Umbilical cord (tissue), 2 donors: ENCODE results near the gene C3orf70. TPM values are rescaled to one million over a fixed set of nuclear protein-coding genes. Genes with fewer than 3 reads are reported as not detected.
A peak's percentile ranks its signal among the peaks of the same experiment; 100 is the strongest.

Experiments used
- DNase-seq: peaks from one replicate; pipeline ENCODE4 v3.0.0-alpha.2; 2015; ENCODE audit warnings: low spot score
- total RNA-seq: library from RNA; depleted of rRNA; stranded (reverse); fragments of >200 nt; gene quantifications from one replicate; pipeline ENCODE4 v1.2.3, GENCODE V29; 2014; ENCODE audit warnings: low replicate concordance; ENCODE audit not compliant: insufficient read depth

C3orf70 gene
- total RNA-seq, 1 donor from 2014 or later = 38.5 TPM

DNA sequence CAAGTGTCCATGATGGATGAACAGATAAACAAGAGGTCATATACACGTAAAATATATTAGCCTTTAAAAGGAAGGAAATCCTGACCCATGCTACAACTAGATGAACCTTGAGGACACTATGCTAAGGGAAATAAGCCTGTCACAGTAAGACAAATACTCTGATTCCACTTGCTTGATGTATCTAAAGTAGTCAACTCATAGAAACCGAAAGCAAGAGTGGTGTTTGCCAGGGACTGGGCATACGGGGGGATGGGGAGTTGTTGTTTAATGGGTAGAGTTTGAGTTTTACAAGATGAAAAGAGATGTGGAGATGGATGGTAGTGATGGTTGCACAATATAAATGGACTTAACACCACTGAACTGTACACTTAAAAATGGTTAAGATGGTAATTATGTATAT is 65.4 kb downstream of the C3orf70 start:
- no peak for DNase-seq

DNA sequence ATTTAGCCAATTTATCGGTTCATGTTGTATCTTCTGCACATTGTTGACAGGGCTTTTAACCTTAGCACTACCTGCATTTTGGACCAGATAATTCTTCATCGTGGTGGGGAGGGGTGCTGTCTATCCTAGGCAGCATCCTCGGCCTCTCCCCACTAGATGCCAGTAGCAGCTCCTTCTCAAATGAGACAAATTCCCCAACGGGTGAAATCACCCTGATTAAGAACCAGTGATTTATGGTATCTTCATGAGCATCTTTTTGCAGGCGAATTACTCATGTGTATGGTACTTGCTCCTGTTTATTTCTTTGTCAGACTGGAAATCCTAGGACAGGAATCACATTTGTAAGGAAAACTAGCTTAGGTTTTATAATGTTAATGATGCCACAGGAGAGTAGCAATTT is 68.0 kb downstream of the C3orf70 start:
- peak; percentile 56 for DNase-seq

DNA sequence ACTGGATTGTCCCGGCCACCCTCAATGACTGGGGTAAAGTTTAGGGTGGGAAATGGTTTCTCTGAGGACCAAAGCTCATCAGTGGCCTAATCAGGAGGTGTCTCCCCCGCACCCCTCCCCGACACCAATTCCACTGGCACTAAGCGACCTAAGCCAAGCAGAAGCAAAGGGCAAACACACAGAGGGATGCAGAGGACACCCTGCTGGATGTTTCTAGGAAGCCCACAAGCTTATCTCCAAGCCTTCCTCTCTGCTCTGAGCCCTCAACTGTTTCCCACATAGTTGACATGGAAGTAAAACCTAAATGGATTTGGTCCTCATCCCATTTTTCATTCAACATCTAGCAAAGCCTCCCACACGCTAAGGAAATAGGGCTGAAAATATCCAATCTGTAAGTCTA is 68.5 kb downstream of the C3orf70 start:
- DNase-seq = no peak

DNA sequence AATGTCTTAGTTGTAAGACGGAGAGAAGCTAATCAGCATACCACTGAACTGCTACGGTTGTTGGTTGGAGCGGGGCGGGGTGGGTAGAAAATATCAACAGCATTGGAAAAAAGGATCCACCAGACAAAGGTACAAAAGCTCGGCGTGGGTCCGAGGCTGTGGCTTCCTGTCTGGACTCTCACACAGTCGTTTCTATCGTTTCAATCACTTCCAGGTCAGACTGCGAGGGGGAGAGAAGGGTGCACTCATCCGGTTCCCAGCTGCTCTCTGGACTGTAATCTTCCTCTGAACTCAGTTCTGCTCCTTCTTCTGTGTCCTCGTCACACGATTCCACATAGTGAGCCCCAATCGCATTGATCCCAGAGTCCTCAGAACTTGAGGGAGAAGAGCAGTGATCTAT is 70.0 kb downstream of the C3orf70 start:
- no peak for DNase-seq

DNA sequence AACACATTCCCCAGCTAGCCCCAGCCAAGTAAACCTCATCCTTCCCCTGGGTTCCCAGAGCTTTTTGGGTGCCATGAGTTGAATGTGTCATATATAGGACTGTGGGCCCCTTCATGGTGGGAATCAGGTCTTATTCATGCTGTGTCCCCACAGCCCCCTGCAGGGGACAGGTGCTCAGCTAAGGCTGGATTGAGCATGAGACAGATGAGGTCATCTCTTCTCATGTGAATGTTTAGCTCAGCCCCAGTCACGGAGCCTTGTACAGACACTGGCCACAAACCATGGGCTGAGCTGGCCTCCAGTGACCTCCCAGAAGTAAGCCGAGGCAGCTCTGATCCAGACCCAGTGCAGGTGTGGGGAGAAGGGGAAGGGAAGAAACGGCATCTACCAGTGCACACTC is 70.7 kb downstream of the C3orf70 start:
- no peak for DNase-seq

DNA sequence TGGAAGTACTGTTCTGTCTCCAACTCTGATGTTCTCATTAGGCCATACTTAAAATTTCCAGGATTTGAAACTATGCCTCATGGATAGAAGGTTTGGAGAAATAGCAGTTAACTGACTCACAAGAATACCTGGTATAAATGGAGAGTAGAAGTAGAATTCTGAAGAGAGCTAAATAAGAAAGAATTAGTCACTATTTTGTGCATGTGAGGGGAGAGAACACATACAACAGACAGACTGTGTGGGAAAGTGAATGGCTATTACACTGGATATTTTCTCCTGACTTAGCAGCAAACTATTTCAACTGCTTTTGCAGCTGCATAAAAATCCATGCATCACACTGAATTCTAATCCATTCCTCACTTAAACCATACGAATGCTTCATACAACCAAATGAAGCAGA is 71.3 kb downstream of the C3orf70 start:
- no peak for DNase-seq

DNA sequence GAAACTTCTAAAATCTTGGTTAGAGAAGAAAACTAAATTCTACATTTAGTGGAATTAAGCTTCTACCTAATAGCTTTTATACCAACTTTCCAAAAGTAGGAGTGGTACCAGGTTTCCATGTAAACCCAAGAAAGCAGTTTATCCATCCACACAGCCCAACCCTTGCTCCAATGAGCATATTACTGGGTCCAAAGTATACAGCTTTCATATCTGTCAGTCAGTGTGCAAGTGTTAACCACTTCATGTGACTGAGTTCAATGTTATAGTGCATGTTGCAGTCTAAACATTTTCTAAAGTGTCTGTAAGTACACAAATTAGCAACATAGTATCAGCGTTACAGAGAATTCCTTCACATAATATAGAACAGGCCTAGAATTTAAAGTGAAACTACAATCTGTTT is 73.2 kb downstream of the C3orf70 start:
- DNase-seq = no peak

DNA sequence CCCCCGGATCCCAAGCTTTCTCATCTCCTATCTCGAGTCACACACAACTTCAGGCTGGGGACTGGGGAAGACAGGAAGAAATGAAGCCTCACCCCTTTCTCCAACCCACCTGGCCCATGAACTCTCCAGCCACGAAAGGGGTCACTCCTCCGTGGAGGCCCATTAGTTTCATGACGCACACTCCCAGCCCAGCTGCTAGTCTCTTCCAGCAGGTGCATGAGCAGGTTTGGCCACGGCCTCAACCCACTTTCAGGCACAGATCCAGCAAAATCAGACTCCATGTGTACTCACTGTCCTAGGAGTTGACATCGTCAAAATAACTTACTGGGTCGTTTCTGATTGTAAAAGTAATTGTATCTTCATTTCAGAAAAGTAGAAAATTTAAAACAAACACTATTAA is 76.6 kb downstream of the C3orf70 start:
- DNase-seq = no peak

DNA sequence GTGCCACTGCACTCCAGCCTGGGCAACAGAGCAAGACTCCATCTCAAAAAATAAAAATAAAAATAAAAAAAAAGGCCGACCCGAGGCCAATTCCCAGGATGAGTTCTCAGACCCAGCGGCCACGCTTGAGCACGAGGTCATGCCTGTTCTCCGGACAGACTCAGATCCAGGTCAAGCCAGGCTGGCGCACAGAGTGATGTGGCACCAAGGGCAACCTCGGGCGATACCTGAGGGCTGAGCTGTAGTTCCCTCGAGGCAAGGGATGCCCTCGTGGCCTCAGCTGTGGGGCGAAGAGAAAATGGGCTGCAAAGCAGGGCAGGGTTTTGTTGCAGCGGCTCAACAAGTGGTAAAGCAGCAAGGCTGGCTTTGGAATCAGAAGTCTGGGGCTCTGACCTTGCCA is 77.3 kb downstream of the C3orf70 start:
- no peak for DNase-seq

DNA sequence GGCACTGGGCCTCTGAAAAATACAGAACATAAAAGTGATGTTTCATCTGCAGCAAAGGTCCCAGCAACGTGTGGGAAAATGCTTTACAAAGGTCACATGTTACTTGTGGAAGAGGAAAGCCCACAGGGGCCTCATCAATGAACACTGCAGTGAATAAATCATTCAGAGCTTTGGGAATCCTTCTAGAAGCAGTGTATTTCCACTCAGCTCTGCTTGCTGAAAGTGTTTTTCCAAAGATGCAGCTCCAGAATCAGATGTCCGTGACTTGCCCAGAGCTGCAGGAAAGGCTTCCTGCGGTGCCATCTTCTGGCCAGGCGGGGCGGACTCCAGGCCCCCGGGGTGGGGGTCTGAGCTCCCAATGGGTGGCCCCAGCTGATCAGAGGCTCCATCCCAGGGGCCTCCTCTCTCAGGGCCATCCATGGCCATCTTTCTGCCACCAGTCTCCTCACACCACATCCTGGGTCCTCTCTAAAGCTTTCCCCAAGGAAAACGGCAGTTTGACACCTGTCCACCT is 81.5 kb downstream of the C3orf70 start:
- DNase-seq = peak; percentile 11

DNA sequence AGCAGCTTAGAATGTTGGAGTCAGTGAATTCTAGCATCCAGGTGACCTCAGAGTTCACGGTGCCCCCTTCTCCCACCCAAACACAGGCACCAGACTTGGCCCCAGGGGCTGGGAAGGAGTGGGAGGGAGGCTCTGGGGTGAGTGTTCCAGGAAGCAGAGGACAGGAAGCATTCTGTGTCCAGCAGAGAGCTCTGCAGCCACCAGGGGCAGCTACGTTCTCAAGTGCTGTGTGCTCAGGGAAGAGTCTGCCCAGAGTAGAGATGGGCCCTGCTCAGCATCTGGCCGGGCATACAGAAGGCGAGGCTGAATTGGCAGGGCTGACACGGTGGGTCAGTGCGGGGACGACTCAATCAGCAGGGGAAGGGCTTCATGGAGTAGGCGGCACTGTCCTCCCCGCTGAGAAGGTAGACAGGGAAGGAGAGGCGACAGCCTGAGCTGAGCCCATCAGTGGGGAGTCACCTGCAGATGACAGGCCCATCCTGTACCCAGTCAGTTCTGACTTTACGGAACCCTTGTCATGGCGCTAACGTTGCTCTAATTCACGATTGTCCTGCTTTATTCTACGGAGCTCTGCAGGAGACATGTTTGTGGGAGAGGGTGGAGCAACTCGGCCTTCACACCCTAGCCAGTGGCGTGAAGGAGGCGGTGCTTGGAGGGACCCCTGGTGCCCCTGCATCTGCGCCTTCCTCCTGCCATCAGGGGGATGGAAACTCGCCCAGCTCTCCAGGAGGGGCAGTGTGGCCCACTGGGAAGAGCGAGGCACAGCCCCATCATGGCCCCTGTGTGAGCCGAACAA is 82.2 kb downstream of the C3orf70 start:
- peak; percentile 27 for DNase-seq

DNA sequence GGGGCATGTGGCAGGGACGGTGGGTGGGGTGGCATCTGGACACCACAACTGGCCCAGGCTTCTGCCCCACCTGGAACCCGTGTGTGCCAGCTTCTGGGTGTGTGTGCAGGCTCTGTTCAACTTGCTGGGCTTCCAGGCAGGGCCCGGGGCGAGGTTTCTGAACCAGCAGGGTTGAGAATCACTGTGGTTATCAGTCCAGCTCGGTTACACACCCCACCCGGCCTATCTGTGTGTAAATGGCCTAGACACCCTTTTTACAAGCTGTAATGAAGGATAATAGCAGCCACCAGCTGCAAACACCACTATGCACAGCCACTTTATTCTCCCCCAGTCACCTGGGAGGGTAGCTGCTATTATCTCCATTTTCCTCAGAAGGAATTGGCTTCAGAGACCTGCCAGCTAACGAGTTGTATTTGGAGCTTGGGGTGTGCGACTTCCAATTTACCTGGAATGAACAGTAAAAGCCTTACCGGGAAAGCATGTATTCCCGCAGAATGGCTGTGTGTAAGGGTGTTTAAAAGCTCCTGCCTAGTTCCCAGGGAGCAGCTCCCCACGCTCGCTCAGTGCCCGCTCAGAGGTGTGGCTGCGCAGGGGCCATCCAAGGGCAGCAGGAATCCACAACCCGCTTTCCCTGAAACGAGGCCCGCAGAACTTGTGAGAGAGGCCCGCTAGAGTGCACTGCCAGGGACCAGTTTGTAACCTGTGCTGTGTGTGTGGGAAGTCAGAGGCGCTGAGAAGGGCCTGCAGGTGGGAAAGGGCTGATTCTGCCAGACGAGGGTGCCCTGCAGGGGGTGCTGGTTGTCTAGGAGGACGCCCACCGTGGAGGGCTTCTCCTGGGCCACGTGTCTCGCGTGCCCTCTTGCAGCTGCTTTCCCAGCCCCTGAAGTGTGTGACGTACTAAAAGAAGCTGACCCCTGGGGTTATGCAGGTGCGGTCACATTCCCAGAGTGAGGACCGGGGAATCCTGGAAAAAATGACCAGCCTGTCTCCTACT is 83.5 kb downstream of the C3orf70 start:
- no peak for DNase-seq

DNA sequence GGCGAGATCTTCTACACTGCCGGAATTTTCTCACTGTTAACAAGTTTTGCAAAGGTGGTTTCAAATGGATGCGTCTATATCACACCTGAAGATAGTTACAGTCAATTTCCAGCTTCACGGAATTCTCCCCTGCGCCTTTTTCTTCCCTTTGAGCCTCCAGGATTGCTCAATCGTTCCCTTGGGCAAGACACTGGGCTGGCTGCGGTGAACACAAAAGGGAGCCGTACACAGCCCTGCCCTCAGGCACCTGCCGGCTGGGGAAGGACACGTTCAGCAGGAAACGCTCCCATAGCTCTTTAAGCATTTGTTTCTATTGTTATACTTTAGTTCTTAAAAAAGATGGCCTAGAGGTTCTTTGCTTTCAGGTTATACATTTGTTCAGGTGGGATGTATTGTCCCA is 85.7 kb downstream of the C3orf70 start:
- no peak for DNase-seq

DNA sequence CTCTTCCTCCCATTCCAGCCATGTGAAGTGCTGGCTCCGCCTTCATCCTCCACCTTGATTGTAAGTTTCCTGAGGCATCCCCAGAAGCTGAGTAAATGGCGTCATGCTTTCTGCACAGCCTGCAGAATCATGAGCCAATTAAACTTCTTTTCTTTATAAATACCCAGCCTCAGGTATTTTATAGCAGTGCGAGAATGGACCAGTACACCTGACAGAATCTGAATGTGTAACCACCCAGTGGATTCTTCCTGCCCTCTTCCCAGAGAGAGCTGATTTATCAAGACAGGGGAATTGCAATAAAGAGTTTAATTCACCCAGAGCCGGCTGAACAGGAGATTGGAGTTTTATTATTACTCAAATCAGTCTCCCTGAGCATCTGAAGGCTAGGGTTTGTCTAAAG is 86.6 kb downstream of the C3orf70 start:
- no peak for DNase-seq

DNA sequence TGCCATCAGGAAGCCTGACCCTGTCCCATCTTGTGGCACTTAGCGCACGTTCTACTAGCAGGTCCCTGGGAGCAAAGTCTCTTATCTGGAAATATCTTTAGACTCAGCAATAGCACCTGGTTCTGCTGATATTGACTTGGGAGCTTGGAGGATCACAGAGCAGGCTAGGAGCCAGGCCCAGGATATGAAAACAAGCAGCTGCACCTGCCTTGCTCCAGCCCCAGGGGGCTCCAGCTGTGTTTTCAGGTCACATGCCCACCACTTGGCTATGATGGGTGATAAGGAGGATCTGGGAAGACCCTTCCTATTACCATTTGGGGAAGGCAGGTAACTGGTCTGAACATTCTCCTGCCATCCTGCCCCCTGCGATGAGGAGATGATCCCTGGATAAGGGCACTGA is 87.8 kb downstream of the C3orf70 start:
- DNase-seq = no peak

DNA sequence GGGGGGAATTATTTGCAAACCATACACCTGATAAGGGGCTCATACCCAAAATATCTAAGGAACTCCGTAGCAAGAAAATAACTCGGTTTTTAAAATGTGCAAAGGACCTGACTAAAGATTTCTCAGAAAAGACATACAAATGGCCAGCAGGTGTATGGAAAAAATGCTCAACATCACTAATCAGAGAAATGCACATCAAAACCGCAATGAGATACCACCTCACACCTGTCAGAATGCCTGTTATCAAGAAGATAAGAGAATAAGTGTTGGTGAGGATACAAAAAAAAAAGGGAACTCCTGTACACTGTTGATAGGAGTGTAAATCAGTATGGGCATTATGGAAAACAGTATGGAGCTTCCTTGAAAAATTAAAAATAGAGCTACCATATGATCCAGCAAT is 89.4 kb downstream of the C3orf70 start:
- DNase-seq = no peak

DNA sequence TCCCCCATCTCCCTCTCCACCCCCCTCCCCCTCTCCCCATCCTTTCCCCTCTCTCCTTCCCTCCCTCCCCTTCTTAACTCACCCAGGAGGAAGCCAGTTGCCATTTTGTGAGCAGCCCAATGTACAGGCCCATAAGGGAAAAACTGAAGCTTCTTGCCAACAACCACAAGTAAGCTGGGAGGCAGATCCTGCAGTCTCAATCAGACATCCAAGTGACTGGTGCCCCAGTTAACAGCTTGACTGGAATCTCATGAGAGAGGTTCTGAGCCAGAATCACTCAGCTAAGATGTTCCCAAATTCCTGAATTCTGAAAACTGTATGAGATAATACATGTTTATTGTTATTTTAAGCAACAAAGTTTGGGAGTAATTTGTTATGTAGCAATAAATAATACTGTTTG is 90.7 kb downstream of the C3orf70 start:
- no peak for DNase-seq

DNA sequence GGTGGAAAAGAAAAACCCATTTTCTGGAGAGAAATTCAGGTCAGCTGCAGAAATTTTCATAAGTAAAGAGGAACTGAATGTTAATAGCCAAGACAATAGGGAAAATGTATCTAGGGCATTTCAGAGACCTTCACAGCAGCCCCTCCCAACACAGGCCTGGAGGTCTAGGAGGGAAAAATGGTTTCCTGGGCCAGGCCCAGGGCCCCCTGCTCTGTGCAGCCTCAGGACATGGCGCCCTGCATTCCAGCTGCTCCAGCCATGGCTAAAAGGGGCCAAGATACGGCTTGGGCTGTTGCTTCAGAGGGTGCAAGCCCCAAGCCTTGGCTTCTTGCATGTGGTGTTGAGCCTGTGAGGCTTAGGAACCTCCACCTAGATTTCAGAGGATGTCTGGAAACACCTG is 92.2 kb downstream of the C3orf70 start:
- no peak for DNase-seq

DNA sequence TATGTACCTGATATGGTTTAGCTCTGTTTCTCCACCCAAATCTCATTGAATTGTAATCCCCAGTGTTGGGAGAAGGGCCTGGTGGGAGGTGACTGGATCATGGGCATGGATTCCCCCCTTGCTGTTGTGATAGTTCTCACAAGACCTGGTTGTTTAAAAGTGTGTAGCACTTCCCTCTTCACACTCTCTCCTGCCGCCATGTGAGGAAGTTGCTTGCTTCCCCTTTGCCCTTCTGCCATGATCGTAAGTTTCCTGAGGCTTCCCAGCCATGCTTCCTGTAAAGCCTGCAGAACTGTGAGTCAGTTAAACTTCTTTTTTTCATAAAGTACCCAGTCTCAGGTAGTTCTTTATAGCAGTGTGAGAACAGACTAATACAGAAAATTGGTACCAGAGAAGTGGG is 93.1 kb downstream of the C3orf70 start:
- DNase-seq = no peak

DNA sequence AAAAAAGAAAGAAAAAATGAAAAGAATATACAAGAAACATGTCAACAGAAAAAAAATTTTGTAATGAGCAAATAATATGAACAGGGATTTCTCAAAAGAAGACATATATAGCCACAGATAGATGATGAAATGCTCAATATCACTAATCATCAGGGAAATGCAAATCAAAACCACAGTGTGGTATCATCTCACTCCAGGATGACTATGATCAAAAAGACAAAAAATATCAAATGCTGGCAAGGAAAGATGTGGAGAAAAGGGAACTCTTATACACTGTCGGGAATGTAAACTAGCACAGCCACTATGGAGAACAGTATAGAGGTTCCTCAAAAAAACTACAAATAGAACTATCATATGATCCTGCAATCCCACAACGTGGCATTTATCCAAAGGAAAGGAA is 94.1 kb downstream of the C3orf70 start:
- no peak for DNase-seq

DNA sequence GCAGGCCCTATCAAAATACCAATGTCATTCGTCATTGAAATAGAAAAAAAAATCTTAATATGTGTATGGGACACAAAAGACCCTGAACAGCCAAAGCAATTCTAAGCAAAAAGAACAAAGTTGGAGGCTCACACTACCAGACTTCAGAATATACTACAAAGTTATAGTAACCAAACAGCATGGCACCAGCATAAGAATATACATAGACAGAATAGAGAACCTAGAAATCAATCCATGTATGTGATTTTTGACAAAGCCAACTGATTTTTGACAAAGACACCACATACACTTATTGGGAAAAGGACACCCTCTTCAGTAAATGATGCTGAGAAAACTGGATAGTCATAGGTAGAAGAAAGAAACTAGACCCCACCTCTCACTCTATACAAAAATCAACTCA is 95.0 kb downstream of the C3orf70 start:
- no peak for DNase-seq

DNA sequence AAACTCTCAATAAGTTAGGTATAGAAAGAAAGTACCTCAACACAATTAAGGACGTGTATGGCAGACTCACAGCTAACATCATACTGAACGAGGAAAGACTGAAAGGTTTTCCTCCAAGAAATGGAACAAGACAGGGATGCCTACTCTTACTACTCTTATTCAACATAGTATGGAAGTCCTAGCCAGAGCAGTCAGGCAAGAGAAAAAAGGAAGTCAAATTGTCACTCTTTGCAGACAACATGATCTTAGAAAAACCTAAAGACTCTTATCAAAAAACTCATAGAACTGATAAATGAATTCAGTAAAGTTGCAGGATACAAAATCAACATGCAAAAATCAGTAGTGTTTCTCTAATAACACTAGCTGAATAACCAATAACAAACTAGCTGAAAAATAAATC is 96.0 kb downstream of the C3orf70 start:
- DNase-seq = no peak

DNA sequence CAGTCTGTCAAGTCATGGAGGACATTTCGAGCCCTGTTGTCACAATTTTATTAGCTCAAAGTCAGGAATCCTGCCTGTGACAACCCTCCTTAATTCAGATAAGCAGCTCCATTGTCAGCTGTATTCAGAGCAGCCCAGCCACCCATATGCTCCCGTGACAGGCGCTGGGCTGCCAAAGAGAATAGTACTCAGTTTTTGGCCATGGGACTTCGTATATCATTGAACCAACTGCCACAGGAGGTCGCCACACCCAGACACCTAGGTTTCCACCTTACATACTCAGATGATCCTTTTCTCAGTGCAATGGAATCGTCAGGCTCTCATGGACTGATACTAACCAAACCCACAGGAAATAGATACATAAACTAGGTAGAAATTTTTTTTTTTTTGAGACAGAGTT is 100.2 kb downstream of the C3orf70 start:
- no peak for DNase-seq
